Transverse colon (tissue), 4 donors: Measurements from ENCODE around the gene CRYBG1.
A peak's percentile ranks its signal among the peaks of the same experiment; 100 is the strongest.

ENCODE experiments used
- EP300 ChIP-seq: sonication (generic); formaldehyde crosslinking; IDR thresholded peaks from one replicate; pipeline ENCODE4 v1.6.1; 2017; ENCODE audit warnings: antibody characterized with exemption, low read depth
- POLR2AphosphoS5 ChIP-seq, 3 donors: sonication (generic); formaldehyde crosslinking; IDR thresholded peaks; one replicate each; pipeline ENCODE4 v1.6.1; 2016; ENCODE audit warnings: antibody characterized with exemption in 3 of 3
- TF ChIP-seq, protein P1 (sequence below), 5 experiments: fragments of 200-600 bp in 3 of 5; fragments of 450-650 bp in 2 of 5; sonication (generic) in 3 of 5; IDR thresholded peaks; 1 replicate in 2 of 5; 2 replicates in 3 of 5; pipeline ENCODE4 v1.5.1; 2016 to 2017; ENCODE audit warnings: antibody characterized with exemption in 5 of 5, inconsistent platforms in 3 of 5, mild to moderate bottlenecking in 2 of 5, moderate library complexity in 1 of 5

DNA sequence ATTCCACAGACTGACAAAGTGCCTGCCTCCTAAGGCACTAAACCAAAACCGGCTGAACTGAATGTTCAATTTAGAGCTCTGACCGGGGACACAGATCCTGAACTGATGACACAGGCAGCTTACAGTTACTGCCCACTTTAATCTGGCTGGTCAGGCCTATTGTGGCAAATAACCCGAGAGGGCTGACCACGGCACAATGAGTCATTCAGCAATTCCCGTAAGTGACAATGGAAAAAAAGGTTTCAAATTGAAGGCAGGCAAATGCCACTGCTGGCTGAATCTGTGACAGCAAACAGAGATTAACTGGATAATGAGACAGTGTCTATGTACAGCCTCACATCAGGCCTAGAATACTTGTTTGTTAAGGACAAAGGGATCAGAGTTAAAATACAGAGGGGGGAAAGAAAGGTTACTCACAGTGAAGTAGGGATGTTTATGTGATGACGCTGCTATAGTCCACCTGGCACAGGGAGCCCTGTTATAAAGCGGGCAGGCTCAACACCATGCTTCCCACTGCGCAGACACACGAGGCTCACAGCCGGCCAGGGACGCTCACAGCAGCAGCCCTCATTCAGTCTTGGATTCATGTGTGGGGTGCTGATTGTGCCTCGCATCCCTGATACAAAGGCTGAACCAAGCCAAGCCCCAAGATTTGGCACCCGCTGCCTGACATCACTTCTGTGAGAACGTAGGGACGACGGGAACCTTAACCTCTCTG, 214.4 kb downstream of the CRYBG1 start:
- TF ChIP-seq, protein P1, sequence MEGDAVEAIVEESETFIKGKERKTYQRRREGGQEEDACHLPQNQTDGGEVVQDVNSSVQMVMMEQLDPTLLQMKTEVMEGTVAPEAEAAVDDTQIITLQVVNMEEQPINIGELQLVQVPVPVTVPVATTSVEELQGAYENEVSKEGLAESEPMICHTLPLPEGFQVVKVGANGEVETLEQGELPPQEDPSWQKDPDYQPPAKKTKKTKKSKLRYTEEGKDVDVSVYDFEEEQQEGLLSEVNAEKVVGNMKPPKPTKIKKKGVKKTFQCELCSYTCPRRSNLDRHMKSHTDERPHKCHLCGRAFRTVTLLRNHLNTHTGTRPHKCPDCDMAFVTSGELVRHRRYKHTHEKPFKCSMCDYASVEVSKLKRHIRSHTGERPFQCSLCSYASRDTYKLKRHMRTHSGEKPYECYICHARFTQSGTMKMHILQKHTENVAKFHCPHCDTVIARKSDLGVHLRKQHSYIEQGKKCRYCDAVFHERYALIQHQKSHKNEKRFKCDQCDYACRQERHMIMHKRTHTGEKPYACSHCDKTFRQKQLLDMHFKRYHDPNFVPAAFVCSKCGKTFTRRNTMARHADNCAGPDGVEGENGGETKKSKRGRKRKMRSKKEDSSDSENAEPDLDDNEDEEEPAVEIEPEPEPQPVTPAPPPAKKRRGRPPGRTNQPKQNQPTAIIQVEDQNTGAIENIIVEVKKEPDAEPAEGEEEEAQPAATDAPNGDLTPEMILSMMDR (IDR thresholded peaks at IDR 0.05), result no peak
- TF ChIP-seq POLR2AphosphoS5 (IDR thresholded peaks at IDR 0.05) (peak in 1 of 3 donors; percentile 56), EP300 (no peak)
